BJ (cell line): ENCODE measurements around the gene VPS16. TPM values are rescaled to one million over a fixed set of nuclear protein-coding genes. Genes with fewer than 3 reads are reported as not detected.

Source experiments
- CTCF ChIA-PET: fragments of 350-600 bp; formaldehyde crosslinking; extraction: SDS; loops from one replicate; lab custom pipeline; 2021; ENCODE audit warnings: antibody characterized with exemption, inconsistent platforms; lab: Yijun Ruan, JAX
- POLR2A ChIA-PET: fragments of 300-600 bp; sonication (Branson Sonifier 250); formaldehyde crosslinking; extraction: SDS; loops from one replicate; lab custom pipeline; 2021; ENCODE audit warnings: antibody characterized with exemption; lab: Charles Lee
- DNase-seq: peaks from one replicate; pipeline ENCODE4 v3.0.0-alpha.2; 2011; ENCODE audit warnings: low read depth
- H3K27me3 ChIP-seq: 2 replicates; pipeline ENCODE4 v1.6.0; 2011; ENCODE audit warnings: low read length; ENCODE audit not compliant: control insufficient read depth, insufficient read depth
- H3K36me3 ChIP-seq: 2 replicates; pipeline ENCODE4 v1.5.1; 2011; ENCODE audit warnings: low read length; ENCODE audit not compliant: control insufficient read depth, insufficient read depth
- H3K4me3 ChIP-seq: 2 replicates; pipeline ENCODE4 v1.5.1; 2011; ENCODE audit warnings: low read depth, mild to moderate bottlenecking, control low read depth, low read length
- CTCF ChIP-seq: IDR thresholded peaks from 2 replicates; pipeline ENCODE4 v1.5.1; 2011; ENCODE audit warnings: low read depth, mild to moderate bottlenecking, control low read depth, inconsistent platforms, low read length, moderate library complexity; ENCODE audit not compliant: insufficient read depth
- polyA plus RNA-seq: library from polyadenylated mRNA; depleted of rRNA; stranded (reverse); fragments of >200 nt; gene quantifications from 2 replicates; pipeline ENCODE4 v1.2.3, GENCODE V29; 2011

Gene VPS16
- polyA plus RNA-seq, 1 experiment, result 46.8 TPM

- ChIA-PET CTCF (interaction anchor here (0.7 to 1.8 kb wide), 5 partner anchors 10 to 135 kb away, joined by 3 to 7 read pairs (median 5); no protein-coding TSS in a partner anchor), POLR2A (no interaction called here)
- peak; percentile 10; the same call in 1 of the 2 replicates for TF ChIP-seq CTCF
- H3K4me3 ChIP-seq, result no peak overlapping the region
- H3K27me3 ChIP-seq, result no peaks in the 10 kb centered on the region
- peaks cover 29% of the 10 kb centered on the region for H3K36me3 ChIP-seq
- no peak for DNase-seq
Measured at GRCh38 chr20:2865630-2866029, 25.1 kb downstream of the VPS16 start.

GRCh38 chr20:2866236-2866635 lies 25.7 kb downstream of the VPS16 start:
- Histone ChIP-seq H3K27me3 (no peaks in the 10 kb centered on the region), H3K4me3 (no peak overlapping the region), H3K36me3 (peaks cover 27% of the 10 kb centered on the region)
- DNase-seq, result no peak
- CTCF ChIA-PET, result interaction anchor here (0.9 to 1.8 kb wide), 5 partner anchors 10 to 135 kb away, joined by 3 to 7 read pairs (median 5); no protein-coding TSS in a partner anchor
- no peak for TF ChIP-seq CTCF
- POLR2A ChIA-PET, result no interaction called here

GRCh38 chr20:2867081-2867864 lies 26.7 kb downstream of the VPS16 start:
- H3K36me3 ChIP-seq, result peaks cover 18% of the 10 kb centered on the region
- CTCF ChIA-PET, result interaction anchor here (0.8 to 2.1 kb wide), 4 partner anchors 15 to 114 kb away, joined by 3 to 6 read pairs (median 3); no protein-coding TSS in a partner anchor
- no peaks in the 10 kb centered on the region for H3K27me3 ChIP-seq
- POLR2A ChIA-PET, result no interaction called here
- no peak for TF ChIP-seq CTCF
- H3K4me3 ChIP-seq, result no peak overlapping the region
- DNase-seq, result no peak

GRCh38 chr20:2869381-2869780 lies 28.8 kb downstream of the VPS16 start:
- CTCF ChIA-PET, result interaction anchor here (2.1 to 2.4 kb wide), 3 partner anchors 17 to 132 kb away, joined by 6 to 10 read pairs (median 9); no protein-coding TSS in a partner anchor
- Histone ChIP-seq H3K27me3 (no peaks in the 10 kb centered on the region), H3K36me3 (peaks cover 10% of the 10 kb centered on the region), H3K4me3 (no peak overlapping the region)
- no peak for DNase-seq
- no peak for TF ChIP-seq CTCF
- POLR2A ChIA-PET, result no interaction called here

- H3K4me3 ChIP-seq, result no peak overlapping the region
- CTCF ChIA-PET, result interaction anchor here (1.0 to 2.4 kb wide), 5 partner anchors 12 to 130 kb away, joined by 4 to 12 read pairs (median 9); no protein-coding TSS in a partner anchor
Measured at GRCh38 chr20:2871111-2871465, 30.5 kb downstream of the VPS16 start.

More at GRCh38 chr20:2871111-2871465, 30.5 kb downstream of the VPS16 start:
- POLR2A ChIA-PET, result interaction anchor here (0.6 kb wide), 1 partner anchor 178 kb away, joined by 5 read pairs; no protein-coding TSS in a partner anchor
- Histone ChIP-seq H3K36me3 (0 out of 2 replicates have a peak, but pooled peaks cover 2% of the 10 kb centered on the region), H3K27me3 (no peaks in the 10 kb centered on the region)
- no peak for DNase-seq
- no peak for TF ChIP-seq CTCF
